HCT116 (cell line): ENCODE measurements around the gene PFKFB3.

Experiments
- EGR1 ChIP-seq: IDR thresholded peaks from 2 replicates; pipeline ENCODE4 v1.6.1; 2012; ENCODE audit warnings: low read depth
- POLR2A ChIP-seq: IDR thresholded peaks from 2 replicates; pipeline ENCODE4 v1.7.0; 2011; ENCODE audit warnings: borderline replicate concordance; ENCODE audit not compliant: insufficient read depth, insufficient read length; ENCODE audit errors: extremely low read depth
- SP1 ChIP-seq: IDR thresholded peaks from 2 replicates; pipeline ENCODE4 v1.6.1; 2012; ENCODE audit warnings: low read depth
- TF ChIP-seq, protein P1 (sequence below), 3 experiments: fragments of 200-600 bp in 1 of 3; sonication (generic) in 1 of 3; IDR thresholded peaks in 2 of 3; conservative IDR thresholded peaks in 1 of 3; 2 replicates each; pipeline ENCODE4 v1.5.1; 2012 to 2017; ENCODE audit warnings: low read depth in 2 of 3, low read length in 2 of 3, antibody characterized with exemption in 1 of 3, borderline replicate concordance in 1 of 3, control low read depth in 1 of 3, mild to moderate bottlenecking in 1 of 3, mixed read lengths in 1 of 3, mixed run types in 1 of 3, moderate library complexity in 1 of 3; ENCODE audit not compliant: insufficient read depth in 1 of 3

DNA sequence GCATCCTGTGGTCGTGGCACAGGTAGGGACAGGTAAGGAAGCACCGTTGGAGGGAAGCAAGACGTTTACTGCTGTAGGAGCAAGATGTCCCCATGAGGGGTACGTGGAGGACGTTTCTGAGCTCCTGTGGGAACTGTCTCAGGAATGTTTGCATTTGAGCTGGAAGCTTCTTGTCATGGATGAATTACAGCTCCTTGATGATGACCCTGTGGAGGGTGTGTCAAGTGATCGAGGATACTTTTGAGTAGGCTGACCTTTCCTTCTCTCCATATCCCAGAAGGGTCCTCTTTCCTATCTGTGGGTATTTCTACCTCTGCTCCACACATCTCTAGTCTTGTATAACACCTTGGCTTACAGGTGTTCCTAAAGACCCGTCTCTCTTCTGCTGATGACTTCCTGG, 94.8 kb downstream of the PFKFB3 start:
- TF ChIP-seq, protein P1, sequence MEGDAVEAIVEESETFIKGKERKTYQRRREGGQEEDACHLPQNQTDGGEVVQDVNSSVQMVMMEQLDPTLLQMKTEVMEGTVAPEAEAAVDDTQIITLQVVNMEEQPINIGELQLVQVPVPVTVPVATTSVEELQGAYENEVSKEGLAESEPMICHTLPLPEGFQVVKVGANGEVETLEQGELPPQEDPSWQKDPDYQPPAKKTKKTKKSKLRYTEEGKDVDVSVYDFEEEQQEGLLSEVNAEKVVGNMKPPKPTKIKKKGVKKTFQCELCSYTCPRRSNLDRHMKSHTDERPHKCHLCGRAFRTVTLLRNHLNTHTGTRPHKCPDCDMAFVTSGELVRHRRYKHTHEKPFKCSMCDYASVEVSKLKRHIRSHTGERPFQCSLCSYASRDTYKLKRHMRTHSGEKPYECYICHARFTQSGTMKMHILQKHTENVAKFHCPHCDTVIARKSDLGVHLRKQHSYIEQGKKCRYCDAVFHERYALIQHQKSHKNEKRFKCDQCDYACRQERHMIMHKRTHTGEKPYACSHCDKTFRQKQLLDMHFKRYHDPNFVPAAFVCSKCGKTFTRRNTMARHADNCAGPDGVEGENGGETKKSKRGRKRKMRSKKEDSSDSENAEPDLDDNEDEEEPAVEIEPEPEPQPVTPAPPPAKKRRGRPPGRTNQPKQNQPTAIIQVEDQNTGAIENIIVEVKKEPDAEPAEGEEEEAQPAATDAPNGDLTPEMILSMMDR (IDR thresholded peaks at IDR 0.05 in 2 of 3, conservative IDR thresholded peaks at IDR 0.05 in 1 of 3; ENCODE audit: borderline replicate concordance in 1 of 3, insufficient read depth in 1 of 3, low read depth in 2 of 3, low read length in 2 of 3) = no peak
- TF ChIP-seq POLR2A (no peak), SP1 (no peak), EGR1 (no peak)
